Ovary (tissue), 9 donors: ENCODE results near the gene PADI3. TPM values are rescaled to one million over a fixed set of nuclear protein-coding genes. Genes with fewer than 3 reads are reported as not detected.

Source experiments
- DNase-seq, 5 donors: peaks; one replicate each; pipeline ENCODE4 v3.0.0-alpha.2; 2019 to 2020
- H3K27ac ChIP-seq, 2 donors: fragments of 200-600 bp; one replicate each; pipeline versions ENCODE4 v1.5.1 to v1.8.0; 2019 to 2022
- H3K27me3 ChIP-seq: fragments of 200-600 bp; one replicate; pipeline ENCODE4 v1.8.0; 2022
- H3K36me3 ChIP-seq: fragments of 200-600 bp; sonication (generic); one replicate; pipeline ENCODE4 v1.5.1; 2019
- H3K4me1 ChIP-seq: one replicate; pipeline ENCODE4 v1.8.1; 2013; ENCODE audit warnings: mild to moderate bottlenecking, moderate library complexity; ENCODE audit not compliant: insufficient read depth
- H3K4me3 ChIP-seq: fragments of 200-600 bp; sonication (generic); one replicate; pipeline ENCODE4 v1.5.1; 2017
- H3K9me3 ChIP-seq, 2 donors: fragments of 200-600 bp in 1 of 2; sonication (generic) in 1 of 2; one replicate each; pipeline versions ENCODE4 v1.5.1 to v1.8.1; 2013 to 2019; ENCODE audit warnings: mild to moderate bottlenecking in 1 of 2, moderate library complexity in 1 of 2
- CTCF ChIP-seq, 3 donors: fragments of 450-650 bp in 2 of 3; fragments of 200-600 bp in 1 of 3; IDR thresholded peaks; one replicate each; pipeline versions ENCODE4 v1.5.1 to v1.8.0; 2016 to 2022; ENCODE audit warnings: antibody characterized with exemption in 3 of 3, mild to moderate bottlenecking in 1 of 3
- EP300 ChIP-seq: sonication (generic); formaldehyde crosslinking; IDR thresholded peaks from one replicate; pipeline ENCODE4 v1.6.1; 2017; ENCODE audit warnings: antibody characterized with exemption
- POLR2A ChIP-seq: fragments of 450-650 bp; IDR thresholded peaks from one replicate; pipeline ENCODE4 v1.6.1; 2017; ENCODE audit warnings: antibody characterized with exemption, mild to moderate bottlenecking, moderate library complexity
- WGBS, 3 donors: extraction: QIAGEN DNeasy Blood & Tissue Kit in 1 of 3; methylation state at CpG; one replicate each; pipeline versions ENCODE4 v1.1.5 to v1.1.7; 2013 to 2017; 5-methylcytosine and 5-hydroxymethylcytosine counted together
- intact Hi-C, 4 donors: fragments of 100-400 bp; cut with DNase I; formaldehyde crosslinking; loops; one replicate each; pipeline versions ENCODE4 v1.11.0 to v1.15.1; 2022 to 2023
- polyA plus RNA-seq, 2 donors: library from polyadenylated mRNA; stranded (reverse); fragments of 200-250 nt in 1 of 2; fragments of 350-450 nt in 1 of 2; fragmentation: Illumina TruSeq in 1 of 2; extraction: RNeasy Lipid Tissue Mini Kit (QIAGEN cat#74804) in 1 of 2; gene quantifications; one replicate each; pipeline ENCODE4 v1.2.3, GENCODE V29; 2013 to 2014
- total RNA-seq, 7 donors: library from RNA; depleted of rRNA in 2 of 7; stranded (reverse); fragments of >200 nt in 2 of 7; fragmentation: NEBNext Ultra II Directional in 3 of 7; extraction: Animal tissue kit (Norgen Biotek cat#: 25700) in 3 of 7; gene quantifications; one replicate each; pipeline versions ENCODE4 v1.1.0 to v1.2.4, GENCODE V29; 2016 to 2023
- donor health status: DM: no; HTN: no; CAD: no; lungs with moderate emphysema.
- donor health status: DM: no; HTN: no; CAD: no.
- donor health status: Bipolar disorder and iron deficiency.
- donor health status: DM: yes; HTN: yes; CAD: no.
- donor health status: DM: no; HTN: no; CAD: no.
- donor health status: DM: yes; HTN: yes; CAD: no.

The PADI3 gene
- total and polyA plus RNA-seq, 9 donors = not detected

DNA sequence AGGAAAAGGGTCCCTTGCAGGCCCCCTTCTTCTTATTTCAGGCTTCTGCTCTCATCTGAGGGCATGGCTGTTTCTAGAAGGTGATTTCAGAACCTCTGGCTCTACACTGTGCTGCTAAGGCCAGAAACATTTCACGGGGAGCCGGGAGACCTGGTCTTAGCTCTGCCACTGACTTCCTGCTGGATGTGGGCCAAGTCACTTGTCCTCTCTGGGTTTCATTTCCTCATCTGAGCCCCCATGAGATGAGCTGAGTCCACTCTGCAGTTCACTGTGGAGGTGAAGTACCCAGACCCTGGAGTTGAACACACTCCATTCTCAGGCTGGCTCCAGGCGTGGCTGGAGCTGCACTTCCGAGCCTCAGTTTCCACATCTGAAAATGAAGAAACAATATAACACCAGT is 41.9 kb upstream of the PADI3 start:
- DNase-seq = no peak
- Histone ChIP-seq H3K4me1 (no peaks in the 10 kb centered on the region), H3K36me3 (no peaks in the 10 kb centered on the region), H3K27ac (no peak overlapping the region), H3K4me3 (no peak overlapping the region), H3K27me3 (no peaks in the 10 kb centered on the region), H3K9me3 (no peaks in the 10 kb centered on the region)
- intact Hi-C loops = no loop called here
- 59 to 71% (median 66%) methylated on average over 4 of the region's 4 CpGs for WGBS, 3 donors
- TF ChIP-seq POLR2A (no peak), CTCF (IDR thresholded peaks at IDR 0.05) (no peak), EP300 (no peak)

GRCh38 chr1:17207540-17207939 is 41.4 kb upstream of the PADI3 start:
- Histone ChIP-seq H3K9me3 (no peaks in the 10 kb centered on the region), H3K27me3 (no peaks in the 10 kb centered on the region), H3K4me1 (no peaks in the 10 kb centered on the region), H3K36me3 (no peaks in the 10 kb centered on the region), H3K4me3 (no peak overlapping the region), H3K27ac (no peak overlapping the region)
- no peak for DNase-seq
- 76 to 84% (median 83%) methylated on average over 5 of the region's 5 CpGs for WGBS, 3 donors
- TF ChIP-seq EP300 (no peak), CTCF (IDR thresholded peaks at IDR 0.05) (no peak), POLR2A (no peak)
- intact Hi-C loops = no loop called here

GRCh38 chr1:17207966-17208418 is 40.9 kb upstream of the PADI3 start:
- intact Hi-C loops = no loop called here

GRCh38 chr1:17208546-17208945 is 40.4 kb upstream of the PADI3 start:
- Histone ChIP-seq H3K4me1 (no peaks in the 10 kb centered on the region), H3K9me3 (no peaks in the 10 kb centered on the region), H3K36me3 (no peaks in the 10 kb centered on the region), H3K27me3 (no peaks in the 10 kb centered on the region), H3K4me3 (no peak overlapping the region), H3K27ac (no peak overlapping the region)
- 73 to 98% (median 90%) methylated on average over 3 of the region's 3 CpGs for WGBS, 3 donors
- intact Hi-C loops = no loop called here
- no peak for DNase-seq
- TF ChIP-seq EP300 (no peak), POLR2A (no peak), CTCF (IDR thresholded peaks at IDR 0.05) (no peak)

More at GRCh38 chr1:17207966-17208418, 40.9 kb upstream of the PADI3 start:
- H3K9me3 ChIP-seq = no peaks in the 10 kb centered on the region
- no peak for DNase-seq
- H3K4me1 ChIP-seq = no peaks in the 10 kb centered on the region
- no peaks in the 10 kb centered on the region for H3K36me3 ChIP-seq
- no peak overlapping the region for H3K4me3 ChIP-seq
- H3K27ac ChIP-seq = no peak overlapping the region
- WGBS, 3 donors = 55 to 75% (median 73%) methylated on average over 2 of the region's 2 CpGs
- TF ChIP-seq CTCF (IDR thresholded peaks at IDR 0.05) (no peak), EP300 (no peak)
- H3K27me3 ChIP-seq = no peaks in the 10 kb centered on the region

DNA sequence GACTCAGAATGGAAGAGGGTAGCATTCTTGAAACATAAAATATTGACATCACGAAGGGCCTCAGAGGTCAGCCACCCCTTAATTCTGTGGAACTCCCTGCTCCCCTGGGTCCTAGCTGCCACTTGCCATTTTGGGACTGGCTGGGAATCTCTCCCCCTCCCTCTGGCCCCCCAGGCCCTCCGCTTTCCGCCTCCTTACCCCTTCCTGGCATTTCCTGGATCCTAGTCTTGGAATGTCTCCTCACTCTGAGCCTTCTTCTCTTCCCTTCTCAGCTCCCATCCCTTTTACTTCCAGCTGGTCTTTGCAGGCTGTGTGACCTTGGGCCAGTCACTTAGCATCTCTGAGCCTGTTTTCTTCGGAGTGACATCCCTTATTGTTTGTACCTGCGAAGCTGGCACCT is 39.5 kb upstream of the PADI3 start:
- Histone ChIP-seq H3K36me3 (no peaks in the 10 kb centered on the region), H3K27ac (no peak overlapping the region), H3K4me3 (no peak overlapping the region), H3K27me3 (no peaks in the 10 kb centered on the region), H3K4me1 (no peaks in the 10 kb centered on the region), H3K9me3 (no peaks in the 10 kb centered on the region)
- intact Hi-C loops = no loop called here
- DNase-seq = no peak
- 57 to 64% (median 61%) methylated on average over 5 of the region's 5 CpGs for WGBS, 3 donors
- TF ChIP-seq CTCF (IDR thresholded peaks at IDR 0.05) (no peak), POLR2A (no peak), EP300 (no peak)
